Measurements from ENCODE around the gene NAA80. TPM values are rescaled to one million over a fixed set of nuclear protein-coding genes. Genes with fewer than 3 reads are reported as not detected.
"Not testable (repeated sequence)": the region's sequence is repeated elsewhere in the genome, so short reads cannot be mapped to it uniquely, and the experiment has no call there.

The NAA80 gene
- total RNA-seq, 1 donor from 2014 or later, result 10.7 TPM

DNA sequence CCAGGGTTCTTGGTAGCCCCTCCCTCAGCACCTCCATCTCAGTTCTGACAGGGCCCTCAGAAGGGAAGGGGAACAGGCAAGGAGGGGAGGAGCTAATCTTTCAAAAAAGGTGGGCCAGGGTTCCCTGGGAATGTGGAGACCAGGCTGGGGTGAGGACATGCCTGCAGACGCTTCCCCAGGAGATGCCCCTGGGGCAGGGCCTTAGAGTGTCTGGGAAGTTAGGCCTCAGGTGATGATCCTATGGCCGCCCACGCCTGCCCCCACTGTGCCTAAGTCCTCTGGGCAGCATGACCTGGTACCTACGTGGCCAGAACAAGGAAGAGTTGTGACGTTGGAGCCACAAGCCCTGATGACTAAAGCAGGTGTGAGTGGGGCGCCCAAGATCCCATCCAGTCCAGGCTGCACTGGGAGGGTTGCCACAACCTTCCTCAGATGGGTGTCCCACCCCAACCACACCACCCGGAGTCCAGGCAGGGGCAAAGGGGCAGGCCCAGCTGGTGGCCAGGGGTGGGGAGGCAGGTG is 34.2 kb downstream of the NAA80 start:
- TF ChIP-seq, protein P1, sequence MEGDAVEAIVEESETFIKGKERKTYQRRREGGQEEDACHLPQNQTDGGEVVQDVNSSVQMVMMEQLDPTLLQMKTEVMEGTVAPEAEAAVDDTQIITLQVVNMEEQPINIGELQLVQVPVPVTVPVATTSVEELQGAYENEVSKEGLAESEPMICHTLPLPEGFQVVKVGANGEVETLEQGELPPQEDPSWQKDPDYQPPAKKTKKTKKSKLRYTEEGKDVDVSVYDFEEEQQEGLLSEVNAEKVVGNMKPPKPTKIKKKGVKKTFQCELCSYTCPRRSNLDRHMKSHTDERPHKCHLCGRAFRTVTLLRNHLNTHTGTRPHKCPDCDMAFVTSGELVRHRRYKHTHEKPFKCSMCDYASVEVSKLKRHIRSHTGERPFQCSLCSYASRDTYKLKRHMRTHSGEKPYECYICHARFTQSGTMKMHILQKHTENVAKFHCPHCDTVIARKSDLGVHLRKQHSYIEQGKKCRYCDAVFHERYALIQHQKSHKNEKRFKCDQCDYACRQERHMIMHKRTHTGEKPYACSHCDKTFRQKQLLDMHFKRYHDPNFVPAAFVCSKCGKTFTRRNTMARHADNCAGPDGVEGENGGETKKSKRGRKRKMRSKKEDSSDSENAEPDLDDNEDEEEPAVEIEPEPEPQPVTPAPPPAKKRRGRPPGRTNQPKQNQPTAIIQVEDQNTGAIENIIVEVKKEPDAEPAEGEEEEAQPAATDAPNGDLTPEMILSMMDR (conservative IDR thresholded peaks at IDR 0.05), result no peak
- Mint-ChIP-seq H3K27ac (ENCODE audit: unreplicated experiment) (no peak overlapping the region), H3K27me3 (ENCODE audit: low read depth) (peaks cover 10% of the 10 kb centered on the region), H3K9me3 (no peaks in the 10 kb centered on the region), H3K4me3 (peak overlapping the region; percentile 56), H3K36me3 (ENCODE audit: low read depth) (no peaks in the 10 kb centered on the region), H3K4me1 (peaks cover 44% of the 10 kb centered on the region)
- no peak for DNase-seq (ENCODE audit: low read depth, low spot score)

DNA sequence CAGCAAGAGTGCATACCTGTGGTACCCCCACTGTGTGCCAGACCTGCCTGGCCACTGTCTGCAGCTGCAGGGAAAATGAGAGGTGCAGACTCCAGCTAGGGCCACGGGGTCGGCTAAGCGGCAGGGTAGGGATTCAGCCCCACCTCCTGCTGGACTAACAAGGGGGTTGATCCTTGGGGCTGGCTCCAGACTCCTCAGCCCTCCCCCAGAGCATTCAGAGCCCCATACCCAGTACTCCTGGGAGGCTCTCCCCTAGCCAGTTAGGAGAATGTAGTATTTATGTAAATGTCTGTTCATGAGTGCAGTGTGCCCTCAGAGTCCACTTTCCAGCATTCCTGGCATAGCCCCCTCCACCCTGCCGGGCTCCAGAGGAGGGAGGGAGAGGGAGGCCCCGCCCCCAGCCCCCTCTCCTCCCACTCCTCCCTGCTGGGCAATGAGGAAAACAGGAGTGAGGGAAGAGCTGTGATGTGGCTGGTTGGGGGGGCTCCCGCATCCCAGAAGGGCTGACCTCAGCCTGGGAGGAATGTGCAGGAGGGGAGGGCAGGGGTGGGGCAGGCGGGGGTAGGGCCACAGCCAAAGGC is 34.7 kb downstream of the NAA80 start:
- no peaks in the 10 kb centered on the region for H3K9me3 Mint-ChIP-seq
- no peaks in the 10 kb centered on the region for H3K36me3 Mint-ChIP-seq (ENCODE audit: low read depth)
- DNase-seq (ENCODE audit: low read depth, low spot score), result peak; percentile 55
- H3K27ac Mint-ChIP-seq (ENCODE audit: unreplicated experiment), result no peak overlapping the region
- peak overlapping the region; percentile 62 for H3K4me3 Mint-ChIP-seq
- peaks cover 10% of the 10 kb centered on the region for H3K27me3 Mint-ChIP-seq (ENCODE audit: low read depth)
- TF ChIP-seq, protein P1 (conservative IDR thresholded peaks at IDR 0.05), result no peak
- H3K4me1 Mint-ChIP-seq, result peaks cover 49% of the 10 kb centered on the region

DNA sequence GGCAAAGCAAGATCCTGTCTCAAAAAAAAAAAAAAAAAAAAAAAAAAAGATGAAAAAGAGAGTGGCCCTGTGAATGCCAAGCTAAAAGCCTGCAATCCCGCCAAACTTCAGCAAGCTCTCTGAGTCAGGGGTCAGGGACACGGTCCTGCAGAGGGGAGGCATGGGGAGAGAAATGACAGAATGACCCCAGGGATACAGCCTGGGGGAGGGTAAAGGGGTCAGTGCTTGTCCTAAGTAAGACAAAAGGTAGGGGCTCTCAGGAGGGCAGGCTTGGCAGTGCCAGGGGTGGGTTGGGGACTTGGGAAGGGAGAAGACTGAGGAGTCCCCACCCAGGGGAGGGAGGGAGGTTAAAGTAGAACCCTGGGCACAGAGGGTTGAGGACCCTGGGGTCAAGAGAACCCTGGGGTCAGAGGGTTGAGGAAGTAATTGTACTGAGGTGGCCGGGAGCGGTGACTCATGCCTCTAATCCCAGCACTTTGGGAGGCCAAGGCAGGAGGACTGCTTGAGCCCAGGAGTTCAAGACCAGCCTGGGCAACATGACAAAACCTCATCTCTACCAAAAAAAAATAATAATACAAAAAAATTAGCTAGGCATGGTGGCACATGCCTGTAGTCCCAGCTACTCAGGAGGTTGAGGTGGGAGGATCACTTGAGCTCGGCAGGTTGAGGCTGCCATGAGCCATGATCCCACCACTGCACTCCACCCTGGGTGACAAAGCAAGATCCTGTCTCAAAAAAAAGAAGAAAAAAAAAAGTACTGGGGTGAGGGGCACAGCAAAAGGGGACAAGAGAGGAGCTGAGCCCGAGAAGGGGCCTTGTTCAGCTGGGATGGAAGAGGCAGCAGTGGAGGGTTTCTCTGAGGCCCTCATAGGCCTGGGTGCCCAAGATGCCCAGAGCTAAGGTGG is 35.5 kb downstream of the NAA80 start:
- H3K27me3 Mint-ChIP-seq (ENCODE audit: low read depth), result peaks cover 10% of the 10 kb centered on the region
- no peaks in the 10 kb centered on the region for H3K36me3 Mint-ChIP-seq (ENCODE audit: low read depth)
- no peak for DNase-seq (ENCODE audit: low read depth, low spot score)
- TF ChIP-seq, protein P1 (conservative IDR thresholded peaks at IDR 0.05), result no peak
- H3K4me1 Mint-ChIP-seq, result peaks cover 54% of the 10 kb centered on the region
- H3K4me3 Mint-ChIP-seq, result peak overlapping the region; percentile 62
- H3K9me3 Mint-ChIP-seq, result no peaks in the 10 kb centered on the region
- H3K27ac Mint-ChIP-seq (ENCODE audit: unreplicated experiment), result no peak overlapping the region

DNA sequence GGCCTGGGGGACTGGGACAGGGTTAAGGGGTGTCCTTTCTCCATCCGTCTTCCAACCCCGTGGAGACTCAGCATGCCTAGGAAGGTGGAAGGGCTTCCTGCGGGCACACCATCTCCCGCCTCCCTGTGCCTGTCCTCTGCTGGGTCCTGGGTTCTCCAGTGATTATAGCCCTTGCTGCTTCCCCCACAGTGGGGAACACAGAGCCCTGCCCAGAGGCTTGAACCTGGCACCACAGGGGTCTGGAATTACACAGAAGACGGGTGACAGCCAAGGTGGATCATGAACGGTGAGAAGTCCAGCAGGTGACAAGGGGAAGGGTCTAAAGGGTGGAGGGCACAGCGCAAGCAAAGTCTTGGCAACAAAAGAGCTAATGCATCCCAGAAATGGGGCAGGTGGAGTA is 36.4 kb downstream of the NAA80 start:
- TF ChIP-seq, protein P1 (conservative IDR thresholded peaks at IDR 0.05), result no peak
- Mint-ChIP-seq H3K36me3 (ENCODE audit: low read depth) (no peaks in the 10 kb centered on the region), H3K4me3 (peak overlapping the region; percentile 62), H3K27ac (ENCODE audit: unreplicated experiment) (no peak overlapping the region), H3K4me1 (peaks cover 58% of the 10 kb centered on the region), H3K9me3 (no peaks in the 10 kb centered on the region), H3K27me3 (ENCODE audit: low read depth) (peaks cover 5% of the 10 kb centered on the region)
- DNase-seq (ENCODE audit: low read depth, low spot score), result no peak

DNA sequence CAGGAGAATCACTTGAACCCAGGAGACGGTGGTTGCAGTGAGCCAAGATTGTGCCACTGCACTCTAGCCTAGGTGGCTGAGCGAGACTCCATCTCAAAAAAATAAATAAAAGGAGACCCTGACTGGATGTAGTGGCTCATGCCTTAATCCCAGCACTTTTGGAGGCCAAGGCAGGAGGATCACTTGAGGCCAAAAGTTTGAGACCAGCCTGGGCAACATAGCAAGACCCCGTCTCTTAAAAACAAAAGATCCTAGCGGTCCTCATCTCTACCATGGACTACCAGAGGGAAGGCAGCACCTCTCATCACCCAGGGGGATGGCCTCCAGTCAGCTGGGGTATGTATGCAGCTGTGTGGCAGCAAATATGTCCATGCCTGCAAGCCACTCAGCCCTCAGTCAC is 37.0 kb downstream of the NAA80 start:
- H3K27ac Mint-ChIP-seq (ENCODE audit: unreplicated experiment); DNase-seq (ENCODE audit: low read depth, low spot score): not testable (repeated sequence)
- H3K4me1 Mint-ChIP-seq, result peaks cover 62% of the 10 kb centered on the region

DNA sequence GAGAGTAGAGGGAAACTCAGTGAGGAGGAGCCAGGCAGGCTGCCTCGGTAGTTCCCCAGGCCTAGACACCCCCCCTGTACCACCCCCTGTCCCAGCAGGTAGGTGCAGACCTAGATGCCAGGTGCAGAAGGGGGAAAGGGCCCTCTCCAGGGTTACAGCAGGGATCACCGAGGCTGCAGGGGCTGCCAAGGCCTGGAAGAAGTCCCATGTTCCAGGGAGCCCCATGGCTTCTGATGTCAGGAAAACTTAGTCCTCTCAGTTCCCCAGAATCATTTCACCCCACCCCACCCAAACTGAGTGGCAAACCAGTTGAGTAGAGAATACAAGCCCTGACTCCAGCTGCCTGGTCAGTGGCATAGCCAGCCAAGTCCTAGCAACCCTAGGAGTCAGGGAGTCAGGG is 37.7 kb downstream of the NAA80 start:
- Mint-ChIP-seq H3K36me3 (ENCODE audit: low read depth) (peaks cover 5% of the 10 kb centered on the region), H3K27ac (ENCODE audit: unreplicated experiment) (peak overlapping the region; percentile 97), H3K4me3 (peak overlapping the region; percentile 49), H3K27me3 (ENCODE audit: low read depth) (peaks cover 4% of the 10 kb centered on the region), H3K9me3 (no peaks in the 10 kb centered on the region), H3K4me1 (peaks cover 69% of the 10 kb centered on the region)
- no peak for DNase-seq (ENCODE audit: low read depth, low spot score)
- TF ChIP-seq, protein P1 (conservative IDR thresholded peaks at IDR 0.05), result no peak

More for the DNA sequence above, 37.0 kb downstream of the NAA80 start:
- not testable (repeated sequence) for H3K9me3 Mint-ChIP-seq; H3K36me3 Mint-ChIP-seq (ENCODE audit: low read depth); H3K27me3 Mint-ChIP-seq (ENCODE audit: low read depth)
- H3K4me3 Mint-ChIP-seq, result peak overlapping the region; percentile 62

Measured in neural crest cell (in vitro differentiated cells).